CD4-positive, alpha-beta memory T cell (primary cell): Measurements from ENCODE around the gene CPEB4. TPM values are rescaled to one million over a fixed set of nuclear protein-coding genes. Genes with fewer than 3 reads are reported as not detected.

Experiments
- CTCF ChIA-PET: fragments of 350-600 bp; sonication (Branson Sonifier 250); formaldehyde crosslinking; loops from one replicate; lab custom pipeline; 2021; ENCODE audit warnings: inconsistent platforms; ENCODE audit not compliant: partially characterized antibody; lab: Charles Lee
- POLR2A ChIA-PET: fragments of 350-600 bp; sonication (Branson Sonifier 250); formaldehyde crosslinking; loops from one replicate; lab custom pipeline; 2021; ENCODE audit not compliant: partially characterized antibody; lab: Charles Lee
- DNase-seq, 5 donors: peaks; one replicate each; pipeline versions ENCODE4 v3.0.0 to v3.0.0-alpha.2; 2020 to 2022; ENCODE audit warnings: mixed read lengths in 1 of 5
- H3K27ac ChIP-seq: one replicate; pipeline ENCODE4 v1.7.0; 2013; ENCODE audit warnings: low read depth, low read length
- H3K27me3 ChIP-seq: 2 replicates; pipeline ENCODE4 v1.7.0; 2013; ENCODE audit warnings: mild to moderate bottlenecking, low read length, moderate library complexity; ENCODE audit not compliant: insufficient read depth
- H3K36me3 ChIP-seq: 2 replicates; pipeline ENCODE4 v1.7.0; 2013; ENCODE audit warnings: mild to moderate bottlenecking, low read length, moderate library complexity; ENCODE audit not compliant: insufficient read depth
- H3K4me1 ChIP-seq: 2 replicates; pipeline ENCODE4 v1.7.0; 2013; ENCODE audit warnings: mild to moderate bottlenecking, low read length, moderate library complexity; ENCODE audit not compliant: insufficient read depth
- H3K4me3 ChIP-seq, 2 donors: one replicate each; pipeline ENCODE4 v1.7.0; 2013; ENCODE audit warnings: low read length in 2 of 2, mild to moderate bottlenecking in 1 of 2
- H3K9me3 ChIP-seq, 2 donors: one replicate each; pipeline ENCODE4 v1.7.0; 2013; ENCODE audit warnings: low read length in 2 of 2, control low read depth in 1 of 2; ENCODE audit not compliant: control insufficient read depth in 1 of 2
- H3K27ac Mint-ChIP-seq, 7 donors: one replicate each; pipeline ENCODE4 v1.8.0; 2020 to 2021; ENCODE audit warnings: mixed read lengths in 7 of 7, mild to moderate bottlenecking in 6 of 7, inconsistent platforms in 3 of 7, moderate library complexity in 3 of 7
- H3K27me3 Mint-ChIP-seq, 2 donors: one replicate each; pipeline ENCODE4 v1.8.0; 2020 to 2021; ENCODE audit warnings: mixed read lengths in 2 of 2
- H3K36me3 Mint-ChIP-seq, 2 donors: one replicate each; pipeline ENCODE4 v1.8.0; 2020 to 2021; ENCODE audit warnings: mixed read lengths in 2 of 2, inconsistent platforms in 1 of 2, mild to moderate bottlenecking in 1 of 2
- H3K4me1 Mint-ChIP-seq, 4 donors: one replicate each; pipeline ENCODE4 v1.8.0; 2020 to 2021; ENCODE audit warnings: mixed read lengths in 4 of 4, mild to moderate bottlenecking in 1 of 4
- H3K4me3 Mint-ChIP-seq, 8 donors: one replicate each; pipeline ENCODE4 v1.8.0; 2020 to 2021; ENCODE audit warnings: mixed read lengths in 8 of 8, mild to moderate bottlenecking in 7 of 8, moderate library complexity in 6 of 8, inconsistent platforms in 3 of 8
- H3K9me3 Mint-ChIP-seq, 8 donors: one replicate each; pipeline ENCODE4 v1.8.0; 2020 to 2021; ENCODE audit warnings: mixed read lengths in 8 of 8, mild to moderate bottlenecking in 5 of 8, inconsistent platforms in 3 of 8, moderate library complexity in 1 of 8
- intact Hi-C: fragments of 100-400 bp; cut with micrococcal nuclease; formaldehyde crosslinking; loops from one replicate; pipeline ENCODE4 v1.15.1; 2023
- polyA plus RNA-seq, 2 donors: library from polyadenylated mRNA; unstranded; fragments of 300-500 nt; fragmentation: Illumina TruSeq; gene quantifications; one replicate each; pipeline ENCODE4 v1.2.3, GENCODE V29; 2021
- total RNA-seq, 2 experiments: library from RNA; stranded (reverse); gene quantifications; one replicate each; pipeline ENCODE4 v1.2.3, GENCODE V29; 2021

Gene CPEB4
- total and polyA plus RNA-seq, 4 experiments from 2014 or later, result 1.9 to 18.3 (median 11.6) TPM

DNA sequence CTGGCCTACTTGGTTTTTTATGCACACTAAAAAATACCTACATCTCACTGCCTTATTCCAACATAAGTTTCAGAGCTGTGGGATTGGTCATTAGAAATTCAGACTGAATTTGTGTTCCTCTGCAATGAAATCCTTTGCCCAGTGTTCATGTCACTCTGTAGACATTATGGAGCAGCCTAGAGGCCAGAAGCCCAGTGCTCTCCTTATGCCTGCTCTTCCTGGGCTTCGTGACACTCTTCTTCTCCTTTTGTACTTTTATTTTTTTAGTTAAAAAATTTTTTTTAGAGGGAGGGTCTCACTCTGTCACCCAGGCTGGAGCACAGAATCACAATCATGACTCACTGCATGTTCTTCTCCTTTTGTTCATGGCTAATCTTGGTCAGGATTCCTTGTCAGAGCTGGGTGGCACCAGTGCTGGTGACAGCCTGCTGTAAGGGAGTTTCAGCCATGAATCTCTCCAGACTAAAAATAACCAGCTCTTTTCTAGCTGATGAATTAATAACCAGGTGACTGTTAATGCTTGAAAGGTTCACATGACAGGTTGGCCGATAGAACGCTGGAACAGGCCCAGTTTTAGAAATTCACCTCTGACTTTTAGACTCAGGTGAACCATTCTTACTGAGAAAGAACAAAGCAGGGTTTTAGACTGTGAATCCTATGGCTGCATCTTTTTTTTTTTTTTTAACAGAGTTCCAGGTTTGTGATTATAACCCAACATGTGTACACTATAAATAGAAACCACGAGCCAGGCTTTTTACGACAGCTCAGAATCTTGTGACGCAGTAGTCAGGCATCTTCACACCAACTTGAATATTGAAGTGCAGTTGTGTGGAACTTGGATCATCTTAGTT is 66.7 kb downstream of the CPEB4 start:
- ChIA-PET POLR2A (no interaction called here), CTCF (interaction anchor here (0.5 kb wide), 1 partner anchor 24 kb away, joined by 4 read pairs; no protein-coding TSS in a partner anchor)
- no peak overlapping the region for H3K4me3 ChIP-seq
- no peak overlapping the region for H3K4me3 Mint-ChIP-seq
- DNase-seq, result no peak
- intact Hi-C loops, result no loop called here
- no peaks in the 10 kb centered on the region for H3K4me1 ChIP-seq
- no peak overlapping the region for H3K27ac Mint-ChIP-seq
- peaks cover 43 to 56% of the 10 kb centered on the region in 2 donors for H3K36me3 Mint-ChIP-seq
- no peak overlapping the region for H3K27ac ChIP-seq
- H3K27me3 ChIP-seq, result no peaks in the 10 kb centered on the region
- no peaks in the 10 kb centered on the region for H3K4me1 Mint-ChIP-seq
- H3K9me3 Mint-ChIP-seq, result no peaks in the 10 kb centered on the region
- no peaks in the 10 kb centered on the region for H3K27me3 Mint-ChIP-seq
- H3K9me3 ChIP-seq, result no peaks in the 10 kb centered on the region
- peaks cover 40% of the 10 kb centered on the region for H3K36me3 ChIP-seq

- no peaks in the 10 kb centered on the region for H3K27me3 ChIP-seq
- H3K27me3 Mint-ChIP-seq, result no peaks in the 10 kb centered on the region
- H3K9me3 Mint-ChIP-seq, result no peaks in the 10 kb centered on the region
- intact Hi-C loops, result no loop called here
- H3K4me1 ChIP-seq, result peaks cover 7% of the 10 kb centered on the region
- no peak for DNase-seq
- peaks cover 6 to 20% (median 15%) of the 10 kb centered on the region in 4 donors for H3K4me1 Mint-ChIP-seq
- H3K27ac ChIP-seq, result no peak overlapping the region
- peak overlapping the region in 3 of 7 donors; percentile 2 to 42 (median 35) for H3K27ac Mint-ChIP-seq
- no peaks in the 10 kb centered on the region for H3K9me3 ChIP-seq
- peaks cover 2 to 15% of the 10 kb centered on the region in 2 donors for H3K36me3 Mint-ChIP-seq
- ChIA-PET POLR2A (no interaction called here), CTCF (interaction anchor here (4.0 kb wide), 1 partner anchor 12 kb away, joined by 25 read pairs; no protein-coding TSS in a partner anchor)
- H3K4me3 ChIP-seq, result no peak overlapping the region
- H3K4me3 Mint-ChIP-seq, result no peak overlapping the region
- H3K36me3 ChIP-seq, result no peaks in the 10 kb centered on the region
Observed at GRCh38 chr5:173960986-173961385, 72.8 kb downstream of the CPEB4 start.

GRCh38 chr5:173961418-173961817 is 73.3 kb downstream of the CPEB4 start:
- ChIA-PET POLR2A (no interaction called here), CTCF (interaction anchor here (4.0 kb wide), 1 partner anchor 12 kb away, joined by 25 read pairs; no protein-coding TSS in a partner anchor)
- no peaks in the 10 kb centered on the region for H3K27me3 Mint-ChIP-seq
- peaks cover 7% of the 10 kb centered on the region for H3K4me1 ChIP-seq
- peaks cover 0 to 12% of the 10 kb centered on the region in 2 donors for H3K36me3 Mint-ChIP-seq
- H3K4me3 ChIP-seq, result no peak overlapping the region
- no peak for DNase-seq
- no peak overlapping the region for H3K27ac ChIP-seq
- H3K27ac Mint-ChIP-seq, result peak overlapping the region in 2 of 7 donors; percentile 2 to 35
- no peaks in the 10 kb centered on the region for H3K36me3 ChIP-seq
- H3K9me3 ChIP-seq, result no peaks in the 10 kb centered on the region
- H3K4me3 Mint-ChIP-seq, result no peak overlapping the region
- no peaks in the 10 kb centered on the region for H3K27me3 ChIP-seq
- no peaks in the 10 kb centered on the region for H3K9me3 Mint-ChIP-seq
- H3K4me1 Mint-ChIP-seq, result peaks cover 6 to 20% (median 15%) of the 10 kb centered on the region in 4 donors
- intact Hi-C loops, result no loop called here

- Mint-ChIP-seq H3K27ac (peak overlapping the region in 1 of 7 donors; percentile 23), H3K4me3 (no peak overlapping the region), H3K9me3 (no peaks in the 10 kb centered on the region), H3K4me1 (peaks cover 6 to 20% (median 15%) of the 10 kb centered on the region in 4 donors), H3K27me3 (no peaks in the 10 kb centered on the region), H3K36me3 (peaks cover 0 to 8% of the 10 kb centered on the region in 2 donors)
- H3K27me3 ChIP-seq, result no peaks in the 10 kb centered on the region
- H3K4me3 ChIP-seq, result no peak overlapping the region
- no peaks in the 10 kb centered on the region for H3K9me3 ChIP-seq
- no peak for DNase-seq
- intact Hi-C loops, result no loop called here
- H3K36me3 ChIP-seq, result no peaks in the 10 kb centered on the region
- H3K27ac ChIP-seq, result no peak overlapping the region
- CTCF ChIA-PET, result interaction anchor here (1.2 to 4.0 kb wide), 5 partner anchors 11 to 346 kb away, joined by 3 to 25 read pairs (median 4); no protein-coding TSS in a partner anchor
- peaks cover 7% of the 10 kb centered on the region for H3K4me1 ChIP-seq
- POLR2A ChIA-PET, result interaction anchor here (1.2 kb wide), 1 partner anchor 44 kb away, joined by 3 read pairs; no protein-coding TSS in a partner anchor
Observed at GRCh38 chr5:173962436-173962972, 74.4 kb downstream of the CPEB4 start.

GRCh38 chr5:173963182-173963838 is 75.2 kb downstream of the CPEB4 start:
- Mint-ChIP-seq H3K27ac (peak overlapping the region in 6 of 7 donors; percentile 23 to 72 (median 41)), H3K9me3 (no peaks in the 10 kb centered on the region), H3K4me1 (peaks cover 6 to 20% (median 15%) of the 10 kb centered on the region in 4 donors), H3K36me3 (peaks cover 0 to 6% of the 10 kb centered on the region in 2 donors), H3K27me3 (no peaks in the 10 kb centered on the region), H3K4me3 (no peak overlapping the region)
- Histone ChIP-seq H3K4me1 (peaks cover 7% of the 10 kb centered on the region), H3K27ac (no peak overlapping the region), H3K36me3 (no peaks in the 10 kb centered on the region), H3K27me3 (no peaks in the 10 kb centered on the region), H3K9me3 (no peaks in the 10 kb centered on the region), H3K4me3 (no peak overlapping the region)
- POLR2A ChIA-PET, result interaction anchor here (1.2 kb wide), 1 partner anchor 45 kb away, joined by 3 read pairs; no protein-coding TSS in a partner anchor
- no peak for DNase-seq
- CTCF ChIA-PET, result interaction anchor here (1.0 to 4.0 kb wide), 6 partner anchors 10 to 347 kb away, joined by 3 to 25 read pairs (median 4); no protein-coding TSS in a partner anchor
- intact Hi-C loops, result no loop called here

DNA sequence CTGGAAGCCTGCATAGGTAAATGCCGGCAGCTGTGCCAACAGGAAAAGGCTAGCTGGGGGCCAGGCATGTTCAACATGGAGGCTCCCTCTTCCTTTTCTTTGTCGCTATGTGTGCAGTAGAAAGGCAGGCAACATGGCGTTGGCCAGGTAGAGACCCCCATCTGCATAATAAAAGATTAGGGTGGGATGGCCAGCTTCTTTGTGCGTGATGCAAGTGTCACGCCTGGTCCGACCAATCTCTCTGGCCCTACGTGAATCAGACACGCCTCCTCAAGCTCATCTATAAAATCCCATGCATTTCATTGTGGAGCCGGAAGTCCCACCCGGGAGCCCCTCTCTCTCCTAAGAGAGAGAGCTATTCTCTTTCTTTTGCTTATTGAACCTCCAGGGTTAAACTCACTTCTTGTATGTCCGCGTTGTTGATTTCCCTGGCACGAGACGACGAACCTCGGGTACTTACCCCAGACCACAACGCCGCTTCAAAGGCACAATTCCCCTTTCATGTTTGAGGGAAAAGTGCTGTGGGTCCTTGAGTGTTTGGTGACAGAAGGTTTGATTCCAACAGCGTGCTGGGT is 75.8 kb downstream of the CPEB4 start:
- ChIA-PET POLR2A (no interaction called here), CTCF (interaction anchor here (1.0 to 4.0 kb wide), 4 partner anchors 9 to 348 kb away, joined by 3 to 25 read pairs (median 4); no protein-coding TSS in a partner anchor)

More for the DNA sequence above, 75.8 kb downstream of the CPEB4 start:
- H3K27ac Mint-ChIP-seq, result peak overlapping the region in 2 of 7 donors; percentile 36 to 63
- H3K4me1 Mint-ChIP-seq, result peaks cover 6 to 20% (median 15%) of the 10 kb centered on the region in 4 donors
- H3K4me3 Mint-ChIP-seq, result peak overlapping the region in 3 of 8 donors; percentile 21 to 58 (median 48)
- H3K36me3 Mint-ChIP-seq, result peaks cover 0 to 6% of the 10 kb centered on the region in 2 donors
- H3K9me3 Mint-ChIP-seq, result no peaks in the 10 kb centered on the region
- Histone ChIP-seq H3K9me3 (no peaks in the 10 kb centered on the region), H3K4me3 (no peak overlapping the region), H3K4me1 (peaks cover 7% of the 10 kb centered on the region), H3K27me3 (no peaks in the 10 kb centered on the region), H3K27ac (no peak overlapping the region), H3K36me3 (no peaks in the 10 kb centered on the region)
- peak; percentile 24 to 52 (median 45) for DNase-seq
- no peaks in the 10 kb centered on the region for H3K27me3 Mint-ChIP-seq
- intact Hi-C loops, result no loop called here
